Right lobe of liver (tissue), 6 donors: ENCODE measurements around the gene IFT88. TPM values are rescaled to one million over a fixed set of nuclear protein-coding genes. Genes with fewer than 3 reads are reported as not detected.

Experiments used
- ATAC-seq, 4 donors: fragments of 200-7000 bp; cut with Tn5 transposase; one replicate each; pipeline ENCODE4 v1.9.1; 2020; ENCODE audit warnings: mild to moderate bottlenecking in 4 of 4, moderate library complexity in 4 of 4
- DNase-seq, 3 donors: peaks; one replicate each; pipeline ENCODE4 v3.0.0-alpha.2; 2020
- H3K27ac ChIP-seq, 3 donors: fragments of 200-600 bp; one replicate each; pipeline ENCODE4 v1.8.0; 2022
- H3K27me3 ChIP-seq, 2 donors: fragments of 200-600 bp; one replicate each; pipeline ENCODE4 v1.8.0; 2022
- H3K36me3 ChIP-seq, 4 donors: fragments of 200-600 bp; sonication (generic) in 1 of 4; one replicate each; pipeline versions ENCODE4 v1.5.1 to v1.8.0; 2017 to 2022; ENCODE audit warnings: control low read depth in 1 of 4
- H3K4me1 ChIP-seq, 4 donors: fragments of 200-600 bp; sonication (generic) in 1 of 4; one replicate each; pipeline versions ENCODE4 v1.5.1 to v1.8.0; 2017 to 2022; ENCODE audit warnings: control low read depth in 1 of 4
- H3K4me3 ChIP-seq, 3 donors: fragments of 200-600 bp; one replicate each; pipeline ENCODE4 v1.8.0; 2022
- H3K9me3 ChIP-seq, 4 donors: fragments of 200-600 bp; sonication (generic) in 1 of 4; one replicate each; pipeline versions ENCODE4 v1.5.1 to v1.8.0; 2017 to 2022; ENCODE audit warnings: control low read depth in 1 of 4
- POLR2A ChIP-seq: fragments of 450-650 bp; IDR thresholded peaks from one replicate; pipeline ENCODE4 v1.6.1; 2017; ENCODE audit warnings: antibody characterized with exemption, mild to moderate bottlenecking
- WGBS: methylation state at CpG from one replicate; pipeline ENCODE4 v1.1.6; 2018; ENCODE audit warnings: low coverage, low lambda C conversion rate; ENCODE audit not compliant: insufficient coverage; ENCODE audit errors: missing lambda C conversion rate; 5-methylcytosine and 5-hydroxymethylcytosine counted together
- intact Hi-C, 2 donors: fragments of 100-400 bp; cut with DNase I; formaldehyde crosslinking; loops; one replicate each; pipeline versions ENCODE4 v1.11.2 to v1.14.1; 2022
- total RNA-seq, 6 experiments: library from RNA; depleted of rRNA in 2 of 6; stranded (reverse); fragments of >200 nt in 2 of 6; fragmentation: NEBNext Ultra II Directional in 3 of 6; extraction: Animal tissue kit (Norgen Biotek cat#: 25700) in 3 of 6; gene quantifications; one replicate each; pipeline versions ENCODE4 v1.1.0 to v1.2.4, GENCODE V29; 2016 to 2023
- TF ChIP-seq, protein P1 (sequence below), 4 donors: fragments of 200-600 bp in 3 of 4; fragments of 450-650 bp in 1 of 4; IDR thresholded peaks; one replicate each; pipeline versions ENCODE4 v1.5.1 to v1.8.0; 2016 to 2022; ENCODE audit warnings: antibody characterized with exemption in 4 of 4, mild to moderate bottlenecking in 2 of 4
- donor health status: DM: no; HTN: yes; CAD: no.
- donor health status: DM: no; HTN: no; CAD: no.
- donor health status: DM: no; HTN: no; CAD: no.
- donor health status: DM: no; HTN: yes; CAD: no.
- donor health status: DM: no; HTN: yes; CAD: no.

Gene IFT88
- total RNA-seq, 6 experiments from 2014 or later = 7.9 to 17.6 (median 11.8) TPM

DNA sequence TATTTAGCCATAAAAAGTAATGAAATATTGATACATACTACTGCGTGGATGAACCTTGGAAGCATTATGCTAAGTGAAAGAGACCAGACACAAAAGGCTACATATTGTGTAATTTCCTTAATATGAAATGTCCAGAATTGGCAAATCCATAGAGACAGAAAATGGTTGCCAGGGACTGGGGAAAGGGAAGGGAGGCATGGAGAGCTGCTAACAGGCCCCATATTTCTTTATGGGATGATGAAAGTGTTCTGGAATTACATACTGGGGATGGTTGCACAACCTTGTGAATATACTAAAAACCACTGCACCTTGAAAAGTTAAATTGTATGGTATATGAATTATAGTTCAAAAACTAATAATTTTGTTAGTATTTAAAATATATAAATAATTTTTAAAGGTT, 3.6 kb downstream of the IFT88 start:
- Histone ChIP-seq H3K9me3 (peaks cover 0 to 2% (median 0%) of the 10 kb centered on the region in 4 donors), H3K27ac (no peak overlapping the region), H3K4me1 (peaks cover 0 to 19% (median 0%) of the 10 kb centered on the region in 4 donors), H3K27me3 (no peaks in the 10 kb centered on the region), H3K4me3 (no peak overlapping the region), H3K36me3 (no peaks in the 10 kb centered on the region)
- intact Hi-C loops = no loop called here
- WGBS = 67% methylated on average over 1 of the region's 1 CpG
- no peak for TF ChIP-seq POLR2A
- TF ChIP-seq, protein P1, sequence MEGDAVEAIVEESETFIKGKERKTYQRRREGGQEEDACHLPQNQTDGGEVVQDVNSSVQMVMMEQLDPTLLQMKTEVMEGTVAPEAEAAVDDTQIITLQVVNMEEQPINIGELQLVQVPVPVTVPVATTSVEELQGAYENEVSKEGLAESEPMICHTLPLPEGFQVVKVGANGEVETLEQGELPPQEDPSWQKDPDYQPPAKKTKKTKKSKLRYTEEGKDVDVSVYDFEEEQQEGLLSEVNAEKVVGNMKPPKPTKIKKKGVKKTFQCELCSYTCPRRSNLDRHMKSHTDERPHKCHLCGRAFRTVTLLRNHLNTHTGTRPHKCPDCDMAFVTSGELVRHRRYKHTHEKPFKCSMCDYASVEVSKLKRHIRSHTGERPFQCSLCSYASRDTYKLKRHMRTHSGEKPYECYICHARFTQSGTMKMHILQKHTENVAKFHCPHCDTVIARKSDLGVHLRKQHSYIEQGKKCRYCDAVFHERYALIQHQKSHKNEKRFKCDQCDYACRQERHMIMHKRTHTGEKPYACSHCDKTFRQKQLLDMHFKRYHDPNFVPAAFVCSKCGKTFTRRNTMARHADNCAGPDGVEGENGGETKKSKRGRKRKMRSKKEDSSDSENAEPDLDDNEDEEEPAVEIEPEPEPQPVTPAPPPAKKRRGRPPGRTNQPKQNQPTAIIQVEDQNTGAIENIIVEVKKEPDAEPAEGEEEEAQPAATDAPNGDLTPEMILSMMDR (IDR thresholded peaks at IDR 0.05) = no peak
- no peak for DNase-seq
- ATAC-seq = no peak

DNA sequence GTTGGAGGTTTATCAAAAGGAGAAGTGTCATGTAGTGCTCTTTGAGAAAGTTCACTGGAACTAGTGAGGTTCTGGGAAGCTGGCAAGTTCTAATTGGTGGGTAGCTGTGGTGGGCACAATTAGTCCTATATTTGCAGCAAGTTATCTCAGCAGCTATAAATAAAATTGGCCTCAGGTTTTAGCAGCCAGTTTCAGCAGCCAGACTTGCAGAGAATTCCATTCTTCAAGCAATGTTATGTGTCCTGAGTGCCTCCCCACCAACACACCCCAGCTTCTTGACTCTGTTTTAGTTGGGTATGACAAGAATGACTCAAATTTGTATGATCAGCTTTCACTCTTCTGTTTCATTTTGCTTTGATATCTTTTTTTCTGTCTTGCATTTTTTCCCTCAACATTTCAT, 4.7 kb downstream of the IFT88 start:
- no peak for DNase-seq
- H3K9me3 ChIP-seq = no peaks in the 10 kb centered on the region
- no peak overlapping the region for H3K4me3 ChIP-seq
- peaks cover 0 to 25% (median 0%) of the 10 kb centered on the region in 4 donors for H3K4me1 ChIP-seq
- no peak overlapping the region for H3K27ac ChIP-seq
- no peak for ATAC-seq
- no peaks in the 10 kb centered on the region for H3K27me3 ChIP-seq
- no peaks in the 10 kb centered on the region for H3K36me3 ChIP-seq
- no peak for TF ChIP-seq POLR2A
- TF ChIP-seq, protein P1 (IDR thresholded peaks at IDR 0.05) = no peak
- intact Hi-C loops = no loop called here

- intact Hi-C loops = no loop called here
- no peaks in the 10 kb centered on the region for H3K9me3 ChIP-seq
- no peak overlapping the region for H3K4me3 ChIP-seq
- H3K4me1 ChIP-seq = peaks cover 0 to 25% (median 0%) of the 10 kb centered on the region in 4 donors
- H3K36me3 ChIP-seq = no peaks in the 10 kb centered on the region
- WGBS = 38% methylated on average over 4 of the region's 4 CpGs
- peak overlapping the region in 2 of 3 donors; percentile 16 to 37 for H3K27ac ChIP-seq
- no peaks in the 10 kb centered on the region for H3K27me3 ChIP-seq
- peak in 3 of 4 donors; percentile 36 to 72 (median 63) for ATAC-seq
- DNase-seq = no peak
- TF ChIP-seq, protein P1 (IDR thresholded peaks at IDR 0.05) = no peak
- TF ChIP-seq POLR2A = no peak
Observed at GRCh38 chr13:20573186-20573585, 6.2 kb downstream of the IFT88 start.

- TF ChIP-seq, protein P1 (IDR thresholded peaks at IDR 0.05) = peak in 2 of 4 donors; percentile 3 to 11
- TF ChIP-seq POLR2A = no peak
- WGBS = 27% methylated on average over 2 of the region's 2 CpGs
- Histone ChIP-seq H3K9me3 (no peaks in the 10 kb centered on the region), H3K27ac (peak overlapping the region in 2 of 3 donors; percentile 16 to 37), H3K27me3 (no peaks in the 10 kb centered on the region), H3K36me3 (no peaks in the 10 kb centered on the region), H3K4me1 (peaks cover 0 to 22% (median 0%) of the 10 kb centered on the region in 4 donors), H3K4me3 (no peak overlapping the region)
- DNase-seq = no peak
- intact Hi-C loops = no loop called here
- ATAC-seq = peak; percentile 29 to 50 (median 46)
Observed at GRCh38 chr13:20573636-20574035, 6.7 kb downstream of the IFT88 start.

DNA sequence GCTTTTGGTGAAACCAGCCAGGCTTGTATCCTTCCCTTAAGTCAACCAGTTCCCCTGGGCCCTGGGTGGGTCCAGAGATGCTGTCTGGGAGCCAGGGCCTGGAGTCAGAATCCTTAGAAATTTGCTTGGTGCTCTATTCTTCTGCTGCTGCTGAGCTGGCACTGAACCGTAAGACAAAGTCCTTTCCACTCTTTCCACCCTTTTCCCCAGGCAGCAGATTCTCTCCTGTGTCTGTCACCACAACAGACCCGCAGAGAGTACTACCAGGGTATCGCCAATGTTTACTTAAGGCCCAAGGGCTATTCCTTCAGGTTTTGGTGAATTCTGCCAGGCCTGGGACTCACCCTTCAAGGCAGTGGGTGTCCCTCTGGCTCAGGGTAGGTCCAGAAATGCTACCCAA, 12.2 kb downstream of the IFT88 start:
- TF ChIP-seq, protein P1 (IDR thresholded peaks at IDR 0.05) = no peak
- TF ChIP-seq POLR2A = no peak
- intact Hi-C loops = no loop called here
- Histone ChIP-seq H3K27me3 (no peaks in the 10 kb centered on the region), H3K36me3 (peaks cover 0 to 4% (median 0%) of the 10 kb centered on the region in 4 donors), H3K27ac (peak overlapping the region in 2 of 3 donors; percentile 42 to 61), H3K4me1 (peaks cover 0 to 16% (median 0%) of the 10 kb centered on the region in 4 donors), H3K4me3 (no peak overlapping the region), H3K9me3 (no peaks in the 10 kb centered on the region)
- DNase-seq = no peak
- peak; percentile 67 to 84 (median 72) for ATAC-seq
- WGBS = 50% methylated on average over 1 of the region's 3 CpGs
